GM18870 (cell line): ENCODE data around the gene TAF7L.
"Not testable (repeated sequence)": the region's sequence is repeated elsewhere in the genome, so short reads cannot be mapped to it uniquely, and the experiment has no call there.

Experiments
- ATAC-seq: cut with Tn5 transposase; IDR thresholded peaks from one replicate; pipeline ENCODE4 v1.9.1; 2021; ENCODE audit warnings: moderate library complexity; ENCODE audit not compliant: unreplicated experiment

TAF7L gene, protein sequence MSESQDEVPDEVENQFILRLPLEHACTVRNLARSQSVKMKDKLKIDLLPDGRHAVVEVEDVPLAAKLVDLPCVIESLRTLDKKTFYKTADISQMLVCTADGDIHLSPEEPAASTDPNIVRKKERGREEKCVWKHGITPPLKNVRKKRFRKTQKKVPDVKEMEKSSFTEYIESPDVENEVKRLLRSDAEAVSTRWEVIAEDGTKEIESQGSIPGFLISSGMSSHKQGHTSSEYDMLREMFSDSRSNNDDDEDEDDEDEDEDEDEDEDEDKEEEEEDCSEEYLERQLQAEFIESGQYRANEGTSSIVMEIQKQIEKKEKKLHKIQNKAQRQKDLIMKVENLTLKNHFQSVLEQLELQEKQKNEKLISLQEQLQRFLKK

DNA sequence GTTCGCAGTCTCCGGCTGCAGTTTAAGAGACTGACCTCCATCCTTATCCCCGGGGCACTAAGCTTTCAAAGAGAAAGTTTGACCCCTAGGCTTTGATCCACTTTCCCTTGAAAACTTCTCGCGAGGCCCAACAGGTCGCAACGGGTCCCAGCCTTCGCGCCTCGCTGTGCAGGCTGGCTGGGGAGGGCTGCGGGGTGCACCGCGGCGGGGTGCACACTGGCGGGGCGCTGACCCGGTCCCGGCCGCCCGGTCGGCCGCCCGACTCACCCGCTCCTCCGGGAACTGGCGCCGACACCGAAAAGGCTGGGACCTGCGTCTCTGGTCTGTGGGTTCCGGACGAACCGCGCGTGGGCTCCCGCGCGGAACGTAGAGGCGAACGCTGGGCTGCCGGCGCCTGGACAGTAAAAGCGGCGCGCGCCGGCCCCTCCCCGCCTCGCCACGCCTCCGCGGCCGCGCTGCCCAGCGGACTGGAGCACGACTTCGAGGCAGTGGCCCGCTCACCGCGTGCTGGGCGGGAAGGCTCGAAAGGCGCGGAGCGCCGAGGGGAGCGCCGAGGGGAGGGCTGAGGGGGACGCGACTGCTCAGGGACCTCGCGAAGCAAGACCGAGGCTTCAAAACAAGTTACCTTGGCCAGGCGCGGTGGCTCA lies at the start of gene TAF7L:
Gene TAF7L (minus strand): TSS at position 378 of the 647 bp plus-strand sequence. CDS start 3,791 bp downstream, outside the sequence.
- ATAC-seq = no peak

DNA sequence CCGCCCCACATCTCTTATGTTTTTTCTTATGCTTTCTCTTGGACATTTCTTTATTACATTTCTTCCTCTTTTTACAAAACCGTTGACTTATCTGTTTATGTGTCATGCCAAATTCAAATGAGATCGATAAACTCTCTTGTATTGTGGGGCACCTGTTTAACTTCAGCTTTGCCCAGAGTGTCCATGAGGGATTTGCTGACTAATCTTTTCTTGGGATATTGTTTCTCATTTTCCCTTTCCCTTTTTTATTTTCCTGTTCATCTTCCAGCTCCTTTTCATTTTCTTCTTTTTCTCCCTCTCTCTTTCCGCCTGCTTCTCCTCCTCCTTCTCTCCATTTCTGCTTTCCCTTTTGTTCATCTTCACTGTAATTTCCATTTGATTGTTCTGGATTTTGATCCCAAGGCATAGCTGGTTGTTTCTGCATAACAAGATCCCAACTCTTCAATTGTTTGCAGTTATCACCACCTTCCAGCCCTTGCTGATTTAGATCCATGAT lies 46.7 kb upstream of the TAF7L start:
- no peak for ATAC-seq

DNA sequence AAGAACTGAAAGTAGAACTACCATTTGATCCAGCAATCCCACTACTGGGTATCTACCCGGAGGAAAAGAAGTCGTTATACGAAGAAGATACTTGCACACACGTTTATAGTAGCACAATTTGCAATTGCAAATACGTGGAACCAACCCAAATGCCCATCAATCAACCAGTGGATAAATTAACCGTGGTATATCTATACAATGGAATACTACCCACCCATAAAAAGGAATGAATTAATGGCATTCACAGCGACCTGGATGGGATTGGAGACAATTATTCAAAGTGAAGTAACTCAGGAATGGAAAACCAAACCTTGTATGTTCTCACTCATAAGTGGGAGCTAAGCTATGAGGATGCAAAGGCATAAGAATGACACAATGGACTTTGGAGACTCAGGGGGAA lies 43.2 kb upstream of the TAF7L start:
- ATAC-seq = not testable (repeated sequence)

DNA sequence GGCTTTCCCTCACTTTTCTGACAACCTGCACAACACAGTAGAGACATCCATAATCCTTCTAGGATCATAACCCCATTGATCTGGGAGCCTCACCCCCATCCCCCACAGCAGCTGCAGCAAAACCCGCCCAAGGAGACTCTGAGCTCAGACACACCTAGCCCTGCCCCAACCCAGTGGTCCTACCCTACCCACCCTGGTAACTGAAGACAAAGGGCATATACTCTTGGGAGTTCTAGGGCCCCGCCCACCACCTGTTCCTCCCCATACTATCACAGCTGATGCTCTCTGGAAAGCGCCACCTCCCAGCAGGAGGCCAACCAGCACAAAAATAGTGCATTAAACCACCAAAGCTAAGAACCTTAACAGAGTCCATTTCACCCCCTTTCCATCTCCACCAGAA lies 35.5 kb upstream of the TAF7L start:
- ATAC-seq = not testable (repeated sequence)

DNA sequence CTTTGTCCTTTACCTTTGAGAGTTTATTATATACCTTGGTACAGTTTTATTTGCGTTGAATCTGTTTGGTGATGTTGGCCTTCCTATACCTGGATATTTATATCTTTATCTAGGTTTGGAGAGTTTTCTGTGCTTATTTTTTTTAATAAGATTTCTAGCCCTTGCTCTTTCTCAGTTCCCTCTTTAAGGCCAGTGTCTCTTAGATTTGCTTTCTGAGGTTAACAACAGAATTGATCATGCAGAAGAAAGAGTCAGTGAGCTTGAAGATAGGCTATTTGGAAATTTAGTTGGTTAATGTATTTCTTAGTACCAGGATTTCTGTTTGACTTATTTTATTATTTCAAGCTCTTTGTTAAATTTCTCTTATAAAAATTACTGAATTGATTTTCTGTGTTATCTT lies 12.7 kb upstream of the TAF7L start:
- ATAC-seq = no peak

DNA sequence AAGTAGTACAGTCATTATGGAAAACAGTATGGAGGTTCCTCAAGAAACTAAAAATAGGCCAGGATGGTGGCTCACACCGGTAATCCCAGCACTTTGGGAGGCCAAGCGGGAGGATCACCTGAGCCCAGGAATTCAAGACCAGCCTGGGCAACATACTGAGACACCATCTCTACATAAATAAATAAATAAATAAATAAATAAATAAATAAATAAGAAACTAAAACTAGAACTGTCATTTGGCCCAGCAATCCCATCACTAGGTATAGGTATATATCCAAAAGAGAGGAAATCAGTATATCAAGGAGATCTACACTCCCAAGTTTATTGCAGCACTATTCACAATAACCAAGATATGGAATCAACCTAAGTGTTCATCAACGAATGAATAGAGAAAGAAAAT lies 4.5 kb upstream of the TAF7L start:
- ATAC-seq = not testable (repeated sequence)

DNA sequence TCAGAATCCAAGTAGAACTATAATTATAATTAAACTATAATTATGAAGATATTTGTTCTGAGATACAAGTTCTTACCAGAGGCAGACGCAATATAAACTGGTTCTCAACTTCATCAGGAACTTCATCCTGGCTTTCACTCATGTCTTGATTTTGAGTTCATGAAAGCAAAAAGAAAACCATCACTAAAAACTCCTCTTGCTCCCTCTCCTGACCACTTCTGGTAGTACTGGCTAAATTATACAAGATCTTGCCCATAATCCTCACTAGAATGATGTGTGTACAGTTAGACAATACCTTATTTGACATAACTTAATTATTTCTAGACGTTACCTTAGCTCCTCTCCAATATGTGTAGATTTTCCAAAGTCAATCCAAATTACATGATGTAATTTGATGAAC lies 3.7 kb downstream of the TAF7L start:
- ATAC-seq = peak; percentile 52

DNA sequence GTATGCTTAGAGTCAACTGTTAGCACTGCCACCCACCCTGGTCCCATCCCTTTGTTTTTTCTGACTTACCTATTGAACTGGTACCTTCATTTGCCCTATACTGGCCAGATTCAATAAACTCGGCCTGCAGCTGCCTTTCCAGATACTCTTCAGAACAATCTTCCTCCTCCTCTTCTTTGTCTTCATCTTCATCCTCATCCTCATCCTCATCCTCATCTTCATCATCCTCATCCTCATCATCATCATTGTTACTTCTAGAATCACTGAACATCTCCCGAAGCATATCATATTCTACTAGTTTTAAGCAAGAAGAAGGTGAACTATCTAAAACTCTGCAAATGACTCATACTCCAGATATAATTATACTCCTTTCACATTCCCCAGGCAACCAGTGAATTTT lies 14.9 kb downstream of the TAF7L start:
- no peak for ATAC-seq

DNA sequence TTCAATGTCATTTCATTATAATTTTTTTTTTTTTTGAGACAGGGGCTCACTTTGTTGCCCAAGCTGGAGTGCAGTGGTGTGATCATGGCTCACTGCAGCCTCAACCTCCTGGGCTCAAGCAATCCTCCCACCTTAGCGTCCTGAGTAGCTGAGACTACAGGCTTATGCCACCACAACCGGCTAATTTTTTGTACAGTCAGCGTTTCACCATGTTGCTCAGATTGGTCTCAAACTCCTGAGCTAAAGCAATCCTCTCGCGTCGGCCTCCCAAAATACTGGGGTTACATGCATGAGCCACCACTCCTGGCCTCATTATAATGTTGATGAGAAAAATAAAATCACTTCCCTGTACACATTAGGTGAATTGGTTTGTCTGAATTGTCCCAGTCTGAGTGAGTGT lies 16.9 kb downstream of the TAF7L start:
- no peak for ATAC-seq

DNA sequence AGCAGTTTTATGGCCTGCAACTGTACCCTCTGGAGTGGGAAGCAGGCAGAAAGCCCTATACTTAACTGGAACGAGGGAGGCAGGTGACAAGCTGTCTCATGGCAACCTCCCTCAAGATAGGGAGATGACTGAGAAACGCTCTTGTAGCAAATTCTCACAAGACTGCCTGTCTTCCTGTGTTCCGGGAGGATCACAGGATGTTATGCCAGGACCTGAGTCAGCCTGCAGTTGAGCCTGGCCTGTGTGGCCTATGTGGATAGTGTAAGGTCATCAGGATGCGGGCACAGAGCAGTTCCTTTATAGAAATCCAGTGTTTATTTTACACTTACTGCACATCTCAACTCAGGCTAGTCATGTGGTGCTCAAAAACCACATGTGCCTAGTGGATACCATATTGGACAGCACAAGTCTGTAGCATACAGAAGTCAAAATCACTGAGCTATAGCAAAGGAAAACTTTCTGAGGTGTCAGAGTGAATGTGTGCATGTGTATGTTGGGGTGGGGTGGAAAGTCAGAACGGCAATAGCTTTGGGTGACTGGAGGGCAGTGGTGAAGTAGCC lies 25.2 kb downstream of the TAF7L start:
- no peak for ATAC-seq

DNA sequence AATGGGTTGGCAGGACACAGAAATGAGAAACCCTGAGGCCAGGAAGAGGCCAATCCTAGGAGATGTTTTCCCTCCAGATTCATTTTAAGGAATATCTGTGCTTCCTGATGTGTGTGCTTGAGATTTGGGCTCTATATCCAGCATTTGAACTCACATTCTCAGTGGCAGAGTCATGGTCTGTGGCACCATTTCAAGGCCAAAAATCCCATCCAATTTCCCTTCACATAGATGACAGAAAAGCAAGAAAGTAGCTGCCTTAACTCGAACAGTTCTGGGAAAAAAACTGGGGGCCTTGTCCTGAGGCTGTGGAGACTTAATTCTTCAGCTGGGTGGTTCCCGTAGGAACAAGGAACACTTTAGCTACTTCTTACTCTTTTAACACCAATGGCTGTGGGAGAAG lies 27.4 kb downstream of the TAF7L start:
- no peak for ATAC-seq

DNA sequence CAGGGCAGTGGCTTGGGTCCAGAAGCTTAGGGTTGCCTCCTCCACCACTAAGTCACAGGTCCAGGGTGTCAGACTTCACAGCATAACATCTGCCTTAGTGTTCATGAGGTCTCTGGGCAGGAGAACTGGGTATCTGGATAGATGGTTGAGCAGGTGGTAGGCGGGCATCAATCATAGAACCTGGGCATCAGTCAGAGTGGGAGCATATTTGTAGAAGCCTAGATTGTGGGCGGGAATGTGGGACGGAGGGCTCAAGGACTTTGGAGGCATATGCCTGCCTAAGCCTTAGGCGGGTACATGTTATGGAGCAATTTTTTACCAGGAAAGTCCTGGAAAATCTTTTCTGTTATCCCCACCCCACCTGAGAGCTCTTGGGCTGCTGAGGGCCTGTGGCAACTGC lies 28.5 kb downstream of the TAF7L start:
- ATAC-seq = no peak

DNA sequence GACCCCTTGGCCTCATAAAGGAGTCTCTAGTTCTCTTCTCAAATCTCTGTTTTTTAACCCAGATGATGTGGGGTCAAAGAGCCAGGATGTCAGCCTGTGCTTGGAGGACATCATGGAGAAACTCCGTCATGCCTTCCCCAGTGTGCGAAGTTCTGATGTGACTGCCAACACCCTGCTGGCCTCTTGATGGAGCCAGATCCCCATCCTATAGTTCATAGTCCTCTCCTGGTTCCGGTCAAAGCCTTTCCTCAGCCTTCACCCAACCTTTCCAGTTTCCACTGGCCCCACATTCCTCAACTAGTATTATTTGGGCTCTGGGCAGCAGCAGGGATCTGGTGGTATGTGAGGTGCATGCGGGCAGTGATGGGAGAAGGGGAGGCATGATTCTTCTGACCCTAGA lies 30.7 kb downstream of the TAF7L start:
- ATAC-seq = no peak

DNA sequence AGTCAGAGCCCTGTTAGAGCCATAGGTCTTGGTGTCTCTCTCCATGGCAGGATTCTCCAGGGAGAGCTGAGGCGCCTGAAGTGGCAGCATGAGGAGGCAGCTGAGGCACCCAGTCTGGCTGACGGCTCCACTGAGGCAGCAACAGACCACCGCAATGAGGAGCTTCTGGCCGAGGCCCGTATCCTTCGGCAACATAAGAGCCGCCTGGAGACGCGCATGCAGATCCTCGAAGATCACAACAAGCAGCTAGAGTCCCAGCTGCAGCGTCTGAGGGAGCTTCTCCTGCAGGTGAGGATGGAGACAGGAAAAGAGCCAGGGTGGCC lies 32.9 kb downstream of the TAF7L start:
- ATAC-seq = no peak

DNA sequence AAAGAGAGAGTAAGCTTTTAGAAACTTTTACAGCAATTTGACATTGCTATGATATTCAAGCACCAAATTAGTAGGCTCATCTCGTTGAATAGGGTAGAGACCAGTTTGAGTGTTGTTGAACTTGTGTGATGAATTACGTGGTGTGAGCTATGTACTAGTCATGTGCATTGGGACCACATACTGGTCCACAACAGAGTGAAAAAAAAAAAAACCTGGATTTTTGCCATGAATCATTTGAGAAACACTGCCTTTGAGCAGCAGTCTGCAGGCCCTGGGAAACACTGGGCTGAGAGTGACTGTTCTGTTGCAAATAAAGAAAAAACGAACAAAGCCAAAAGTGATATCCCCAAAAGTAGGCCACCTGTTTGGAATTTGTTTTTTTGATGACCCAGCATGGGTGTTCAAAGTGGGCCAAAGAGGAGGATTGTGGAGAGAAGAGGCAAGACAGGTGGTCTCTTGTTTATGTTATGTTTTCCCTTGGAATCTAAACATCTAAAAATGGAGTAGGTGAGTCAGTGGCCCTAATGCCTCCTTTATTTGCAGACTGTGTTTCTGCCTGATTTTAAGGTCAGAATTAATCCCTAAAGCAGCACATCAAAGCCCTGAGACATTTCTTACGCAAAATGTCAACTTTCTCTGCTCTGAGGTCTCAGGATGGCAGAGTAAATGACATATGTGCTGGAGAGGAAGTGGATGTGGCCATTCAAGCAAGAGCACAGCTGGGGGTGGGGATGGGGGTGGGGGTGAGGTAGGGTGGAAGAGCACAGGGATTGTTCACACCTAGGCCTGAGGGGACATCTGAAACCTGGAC lies 33.5 kb downstream of the TAF7L start:
- no peak for ATAC-seq

DNA sequence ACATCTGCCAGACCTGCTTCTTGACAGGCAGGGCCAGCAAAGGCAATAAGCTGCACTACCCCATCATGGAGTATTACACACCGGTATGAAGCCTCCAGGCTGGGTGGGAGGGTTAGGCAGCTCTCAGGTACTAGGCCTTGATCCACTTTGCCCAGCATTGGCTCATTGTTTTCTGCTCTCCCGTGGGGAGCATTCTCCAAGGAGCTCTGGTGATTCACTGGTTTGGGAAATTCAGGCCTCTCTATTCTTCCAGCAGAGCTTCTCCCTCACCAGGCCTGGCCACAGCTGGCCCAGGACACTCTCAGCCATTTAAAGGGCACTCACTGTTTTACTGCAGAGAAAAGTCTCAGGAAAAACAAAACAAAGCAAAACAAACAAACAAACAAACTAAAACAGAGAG lies 38.5 kb downstream of the TAF7L start:
- ATAC-seq = no peak

DNA sequence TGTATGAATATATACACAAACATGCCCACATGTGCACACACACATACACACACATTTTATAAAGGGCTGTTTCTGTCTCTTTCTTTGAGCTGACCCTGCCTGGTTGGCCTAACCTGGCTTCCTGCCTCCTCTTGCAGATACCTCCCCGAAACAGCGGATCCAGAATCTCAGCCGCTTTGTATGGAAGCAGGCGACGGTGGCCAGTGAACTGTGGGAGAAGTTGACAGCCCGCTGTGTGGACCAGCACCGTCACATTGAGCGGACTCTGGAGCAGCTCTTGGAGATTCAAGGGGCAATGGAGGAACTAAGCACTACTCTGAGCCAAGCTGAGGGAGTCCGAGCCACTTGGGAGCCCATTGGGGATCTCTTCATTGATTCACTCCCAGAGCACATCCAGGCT lies 49.6 kb downstream of the TAF7L start:
- ATAC-seq = no peak

DNA sequence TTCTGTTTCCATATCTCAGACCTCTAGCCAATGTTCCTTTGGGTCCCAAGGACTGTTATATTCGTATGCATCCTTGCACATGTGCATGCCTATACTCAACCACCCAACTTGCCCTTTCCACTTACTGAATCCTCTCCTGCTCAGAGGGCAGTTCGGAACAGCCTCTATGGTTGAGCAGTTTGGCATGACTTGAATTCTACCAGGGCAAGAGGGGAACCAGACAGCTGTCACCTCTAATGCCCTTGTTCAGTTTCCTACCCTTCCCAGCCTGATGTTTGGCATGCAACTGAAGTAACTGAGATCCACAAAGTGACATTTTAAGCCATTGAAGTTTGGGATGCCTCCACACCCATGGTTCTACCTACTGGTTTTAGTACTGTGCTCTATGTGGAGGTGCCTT lies 54.1 kb downstream of the TAF7L start:
- ATAC-seq = no peak

DNA sequence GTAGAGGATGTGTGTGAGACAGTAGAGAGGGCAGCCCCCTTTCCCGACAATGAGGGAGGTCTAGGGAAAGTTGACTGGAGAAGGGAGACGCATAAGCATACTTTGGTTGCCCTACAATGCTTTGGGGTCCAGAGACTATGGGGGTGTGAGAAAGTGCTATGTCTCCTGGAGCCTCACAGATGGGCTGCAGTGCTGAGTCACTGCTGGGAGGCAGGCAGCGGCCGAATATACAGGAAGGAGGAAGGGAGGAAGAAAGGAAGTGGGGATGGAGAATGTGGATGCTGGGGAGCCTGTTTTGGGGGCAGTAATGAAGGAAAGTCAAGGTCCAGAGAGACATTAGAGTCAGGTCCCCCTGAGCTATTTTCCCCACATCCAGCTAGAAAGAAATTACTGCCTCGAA lies 58.8 kb downstream of the TAF7L start:
- ATAC-seq = no peak

DNA sequence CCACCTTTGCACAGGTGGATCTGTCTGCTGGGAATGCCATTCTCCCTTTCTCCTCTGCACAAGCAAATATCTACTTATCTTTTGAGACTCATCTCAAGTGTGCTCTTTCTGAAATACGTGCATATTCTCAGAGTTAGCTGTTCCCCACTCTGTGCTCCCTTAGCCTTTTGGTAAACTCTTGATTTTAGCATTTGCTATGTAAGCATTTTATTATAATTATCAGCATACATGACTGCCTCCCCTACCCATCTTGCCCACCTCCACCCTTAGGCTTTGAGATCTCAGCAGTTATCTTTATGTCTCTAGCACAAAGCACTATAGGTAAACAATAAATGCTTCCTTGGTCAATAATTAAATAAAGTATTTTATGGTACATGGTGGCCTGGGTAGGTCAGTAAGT lies 60.1 kb downstream of the TAF7L start:
- no peak for ATAC-seq

DNA sequence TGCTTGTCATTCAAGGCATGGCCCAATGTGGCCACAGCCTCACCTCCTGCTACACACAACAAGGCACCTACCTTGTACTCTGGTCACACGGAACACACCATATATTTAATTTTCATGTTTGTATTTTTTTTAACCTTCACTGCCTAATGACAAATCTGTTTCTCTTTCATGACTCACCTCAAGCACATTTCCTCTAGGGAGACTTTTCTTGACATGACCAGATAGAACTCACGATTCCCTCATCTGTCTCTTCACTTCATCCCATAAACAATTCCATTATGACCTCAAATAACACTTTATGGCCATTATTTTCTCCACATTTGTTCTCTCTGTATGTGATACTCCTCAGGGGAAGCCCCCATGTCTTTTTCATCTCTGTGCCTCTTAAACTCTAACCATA lies 60.5 kb downstream of the TAF7L start:
- ATAC-seq = no peak
